Measurements from ENCODE around the gene TMOD3. TPM values are rescaled to one million over a fixed set of nuclear protein-coding genes. Genes with fewer than 3 reads are reported as not detected.

TMOD3 gene
- total RNA-seq, 1 donor from 2014 or later = 76.2 TPM

Small RNA genes within 50 kb of the gene (small RNA-seq; reads per million reads assigned to genes)
- gene AC090971.5 = not detected
- not detected for gene RF00017
- not detected for gene RF00019
- gene RNU6-90P = not detected

Other genes starting within 250 kb of the TMOD3 start
- 147 TPM for gene DMXL2, start 206.9 kb upstream of the TMOD3 start, total RNA-seq
- gene SCG3, start 148.2 kb upstream of the TMOD3 start, total RNA-seq = 37.9 TPM
- gene LYSMD2, start 92.0 kb upstream of the TMOD3 start, total RNA-seq = 30.6 TPM
- 198 TPM for gene TMOD2, start 78.1 kb upstream of the TMOD3 start, total RNA-seq
- 47.7 TPM for gene LEO1, start 142.1 kb downstream of the TMOD3 start, total RNA-seq
- 106 TPM for gene MAPK6, start 189.6 kb downstream of the TMOD3 start, total RNA-seq

All from frontal cortex (tissue), 1 donor.